HG02970 (cell line): ENCODE measurements around the gene MXI1.
"Not testable (repeated sequence)": the region's sequence is repeated elsewhere in the genome, so short reads cannot be mapped to it uniquely, and the experiment has no call there.

Source experiments
- ATAC-seq: cut with Tn5 transposase; IDR thresholded peaks from one replicate; pipeline ENCODE4 v1.9.1; 2021; ENCODE audit warnings: mild to moderate bottlenecking, moderate library complexity, moderate number of reproducible peaks; ENCODE audit not compliant: unreplicated experiment, low FRiP score

The MXI1 gene

DNA sequence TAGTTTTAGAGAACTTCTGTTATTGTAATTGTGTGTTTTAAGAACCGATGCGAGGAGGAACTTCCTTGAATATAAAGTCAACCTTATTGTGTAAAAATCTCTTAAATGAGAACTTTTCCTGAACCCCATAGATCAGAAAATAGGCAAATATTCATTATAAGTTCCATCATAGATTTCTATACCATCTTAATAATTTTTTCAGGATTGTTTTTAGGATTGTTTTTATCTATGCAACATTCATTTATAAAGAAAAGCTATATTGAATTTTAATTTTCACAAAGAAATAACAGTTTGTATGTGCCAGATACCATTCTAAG, 99.0 kb downstream of the MXI1 start:
- no peak for ATAC-seq

DNA sequence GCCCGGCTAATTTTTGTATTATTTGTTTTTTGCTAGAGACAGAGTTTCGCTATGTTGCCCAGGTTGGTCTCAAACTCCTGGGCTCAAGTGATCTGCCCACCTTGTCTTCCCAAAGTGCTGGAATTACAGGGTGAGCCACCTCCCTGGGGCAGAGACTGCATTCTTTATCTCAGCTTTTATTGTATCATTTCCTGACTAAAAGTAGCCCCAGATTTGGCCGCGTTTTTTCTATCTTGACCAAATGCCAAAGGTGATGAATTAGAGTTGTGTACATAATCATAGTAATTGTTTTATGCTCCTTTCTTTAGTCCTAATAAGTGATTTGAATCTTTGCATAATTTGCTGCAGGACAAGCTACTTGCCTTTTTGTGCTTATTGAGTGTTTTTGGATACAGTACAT, 100.4 kb downstream of the MXI1 start:
- no peak for ATAC-seq

DNA sequence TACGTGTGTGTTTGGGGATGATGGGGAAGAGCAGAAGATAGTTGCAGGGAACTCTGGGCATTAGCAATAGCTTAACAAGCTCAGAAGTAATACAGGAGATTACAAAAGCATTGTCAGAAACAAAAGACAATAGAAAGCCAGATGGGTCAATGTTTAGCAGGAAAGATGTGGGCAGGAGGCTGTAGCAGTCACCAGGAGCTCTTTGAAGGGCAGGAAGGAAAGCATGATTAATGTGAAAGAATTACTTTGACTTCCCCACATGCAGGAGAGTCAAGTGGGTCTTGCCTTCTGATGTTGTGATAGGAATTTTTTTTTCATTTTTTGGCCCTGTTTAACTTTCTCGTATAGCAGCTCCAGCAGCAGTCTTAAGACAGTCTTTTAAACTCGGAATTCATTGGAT, 103.3 kb downstream of the MXI1 start:
- ATAC-seq, result no peak

DNA sequence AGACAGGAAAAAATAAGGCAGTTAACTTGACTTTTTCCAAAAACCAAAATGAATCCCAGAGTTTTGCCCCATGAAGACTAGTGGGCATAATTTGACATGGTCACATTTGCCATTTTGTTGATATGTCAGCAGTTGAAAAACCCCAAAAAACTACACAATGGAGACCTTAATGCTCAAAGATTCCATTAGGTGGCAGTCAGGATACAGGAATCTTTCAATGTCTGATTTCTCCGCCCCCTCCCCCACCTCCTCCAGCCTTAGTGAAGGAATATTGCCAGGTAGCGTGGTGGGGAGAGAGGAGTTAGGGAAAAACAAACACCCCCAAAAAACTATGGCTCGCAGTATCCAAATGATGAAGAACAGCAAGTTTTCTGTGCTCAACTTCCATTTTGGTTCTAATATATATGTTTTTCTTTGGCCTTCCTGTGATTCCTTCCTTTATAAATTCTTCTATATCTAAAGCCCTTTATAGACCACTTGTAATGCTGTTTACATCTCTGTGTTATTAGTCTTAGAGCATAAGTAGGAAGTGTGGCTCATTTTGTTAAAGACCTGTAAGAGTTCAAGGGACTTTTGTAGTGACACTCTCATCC, 104.0 kb downstream of the MXI1 start:
- no peak for ATAC-seq

DNA sequence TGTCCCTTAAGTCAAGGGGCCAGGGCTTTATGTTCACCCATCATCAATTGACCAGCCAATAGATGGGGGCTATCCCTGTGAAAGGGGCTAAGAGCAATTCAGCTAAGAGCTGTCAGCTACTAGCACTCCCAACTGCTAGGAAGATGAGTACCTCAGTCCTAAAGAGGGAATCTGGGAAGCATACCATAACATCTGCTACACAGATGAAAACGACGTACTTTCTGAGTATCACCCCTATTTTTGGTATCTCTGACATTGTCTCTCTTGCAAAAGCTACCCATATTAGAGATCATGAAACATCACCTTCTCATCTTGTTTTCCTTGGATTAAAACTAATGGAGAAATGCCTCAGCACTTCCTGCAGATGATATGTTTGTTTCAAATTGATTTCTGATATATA, 104.8 kb downstream of the MXI1 start:
- no peak for ATAC-seq

DNA sequence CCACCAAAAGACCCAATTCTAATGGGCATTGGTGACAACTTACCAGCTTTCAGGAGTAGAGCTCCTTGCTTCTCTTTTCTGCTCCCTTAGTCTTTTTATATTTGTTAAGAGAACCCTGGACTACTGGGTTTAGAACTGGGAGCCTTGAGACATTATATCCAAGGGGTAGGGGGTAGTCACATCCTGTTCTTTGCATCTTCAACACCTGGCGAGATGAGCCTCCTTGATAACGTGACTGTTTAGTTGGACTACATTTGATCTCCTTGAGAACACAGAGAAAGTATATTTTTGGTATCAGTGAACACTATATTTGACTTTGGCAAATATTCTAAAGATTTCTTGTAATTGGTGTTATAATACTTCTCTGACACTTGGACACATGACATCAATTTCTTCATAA, 106.3 kb downstream of the MXI1 start:
- no peak for ATAC-seq

DNA sequence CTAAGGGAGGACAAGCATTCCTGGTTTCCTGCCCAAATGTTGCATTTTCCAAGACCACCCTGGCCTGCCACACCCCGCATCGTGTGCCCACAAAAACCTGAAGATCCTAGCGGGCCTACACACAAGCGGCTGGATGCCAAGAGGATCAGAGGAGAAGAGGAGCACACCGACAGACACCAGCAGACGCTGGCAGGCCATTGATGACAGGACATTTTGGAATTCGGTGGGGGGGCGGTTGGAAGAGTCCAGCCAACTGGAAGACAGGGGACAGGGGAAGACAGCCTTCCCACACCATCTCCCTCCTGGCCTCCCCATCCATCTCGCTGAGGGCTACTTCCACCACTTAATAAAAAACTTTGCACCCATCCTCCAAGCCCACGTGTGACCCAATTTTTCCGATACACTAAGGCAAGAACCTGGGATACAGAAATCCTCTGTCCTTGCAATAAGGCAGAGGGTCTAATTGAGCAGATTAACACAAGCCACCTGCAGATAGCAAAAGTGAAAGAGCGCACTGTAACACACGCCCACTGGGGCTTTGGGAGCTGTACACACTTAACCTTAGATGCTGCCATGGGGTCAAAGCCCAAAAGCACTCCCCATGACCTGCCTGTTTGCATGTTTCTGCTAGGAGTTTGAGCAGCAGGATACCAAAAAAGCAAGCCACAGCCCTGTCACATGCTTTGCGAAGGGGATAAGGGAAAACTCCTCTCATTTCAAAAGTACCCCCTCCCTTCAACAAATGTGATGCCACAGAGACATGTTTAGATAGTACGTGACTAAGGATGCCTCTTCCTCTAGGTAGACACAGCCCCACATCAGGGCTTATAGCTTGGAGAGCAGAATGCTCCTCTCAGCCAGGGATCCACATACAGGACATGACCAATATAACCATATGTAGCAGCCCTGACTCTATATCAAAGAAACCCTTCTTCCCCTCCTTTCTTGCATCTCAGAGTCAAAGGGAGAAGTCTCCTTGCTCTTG, 110.8 kb downstream of the MXI1 start:
- no peak for ATAC-seq

DNA sequence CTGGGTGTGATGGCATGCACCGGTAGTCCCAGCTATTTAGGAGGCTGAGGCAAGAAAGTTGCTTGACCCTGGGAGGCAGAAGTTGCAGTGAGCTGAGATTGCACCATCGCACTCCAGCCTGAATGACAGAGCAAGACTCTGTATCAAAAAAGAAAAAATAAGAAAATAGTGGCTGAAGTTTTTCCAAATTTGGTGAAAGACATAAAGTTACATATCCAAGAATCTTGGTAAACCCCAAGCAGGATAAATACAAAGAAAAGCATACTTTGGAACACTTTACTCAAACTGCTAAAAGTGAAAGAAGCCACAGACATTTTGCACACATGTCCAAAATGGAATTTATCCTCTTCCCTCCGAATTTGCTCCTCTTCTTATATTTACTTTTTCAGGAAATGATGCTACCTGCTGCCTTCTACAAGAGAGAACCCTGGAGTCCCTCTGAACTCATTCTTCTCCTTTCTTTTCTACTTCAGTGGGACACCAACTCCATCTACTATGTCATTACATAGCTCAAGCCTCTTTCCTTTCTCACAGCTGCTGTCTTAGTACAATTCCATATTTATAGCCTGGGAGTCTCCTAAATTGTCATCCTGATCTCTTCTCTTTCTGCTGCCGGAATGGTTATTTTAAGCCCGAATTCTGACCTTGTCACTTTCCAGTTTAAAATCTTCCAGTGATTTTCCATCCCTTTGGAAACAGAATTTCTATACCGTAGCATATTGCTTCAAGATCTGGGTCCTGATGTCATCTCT, 114.6 kb downstream of the MXI1 start:
- no peak for ATAC-seq

DNA sequence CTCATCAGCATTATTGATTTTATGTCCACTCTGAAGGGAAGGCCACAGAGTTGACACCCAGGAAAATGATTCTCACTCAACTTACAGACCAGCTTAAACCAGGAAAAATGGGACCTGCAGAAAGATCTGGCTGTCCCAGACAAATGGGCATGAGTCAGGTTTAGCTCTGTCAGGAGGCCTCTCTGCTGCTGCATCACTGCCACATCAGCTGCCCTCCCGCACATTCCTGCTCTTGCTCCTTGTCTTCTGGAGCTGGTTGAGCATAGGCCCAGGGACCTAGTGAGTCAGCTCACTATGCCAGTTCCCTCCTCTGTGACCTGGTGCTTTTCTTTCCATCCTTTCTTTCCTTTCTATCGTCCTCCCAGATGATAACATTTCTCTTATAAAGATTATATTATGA, 116.1 kb downstream of the MXI1 start:
- no peak for ATAC-seq

DNA sequence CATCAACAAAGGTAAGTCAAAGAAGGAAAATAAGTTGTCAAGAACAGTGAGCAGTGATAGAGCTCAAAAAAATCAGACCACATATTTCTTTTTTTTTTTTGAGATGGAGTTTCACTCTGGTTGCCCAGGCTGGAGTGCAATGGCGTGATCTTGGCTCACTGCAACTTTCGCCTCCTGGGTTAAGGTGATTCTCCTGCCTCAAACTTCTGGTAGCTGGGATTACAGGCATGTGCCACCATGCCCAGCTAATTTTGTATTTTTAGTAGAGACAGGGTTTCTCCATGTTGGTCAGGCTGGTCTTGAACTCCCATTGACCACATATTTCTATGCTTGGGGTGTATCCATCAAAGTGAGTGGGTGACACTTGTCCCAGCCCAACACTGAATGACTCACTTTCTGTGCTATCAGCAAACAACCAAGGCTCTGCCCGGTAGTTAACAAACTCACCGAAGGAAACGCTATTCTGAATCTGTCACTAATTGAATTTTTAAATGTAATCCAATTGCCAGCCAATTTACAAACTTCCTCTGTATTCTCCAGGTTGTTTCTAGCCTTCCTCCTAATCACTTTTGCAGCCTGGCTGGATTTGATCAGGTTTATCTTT, 116.9 kb downstream of the MXI1 start:
- ATAC-seq, result no peak

DNA sequence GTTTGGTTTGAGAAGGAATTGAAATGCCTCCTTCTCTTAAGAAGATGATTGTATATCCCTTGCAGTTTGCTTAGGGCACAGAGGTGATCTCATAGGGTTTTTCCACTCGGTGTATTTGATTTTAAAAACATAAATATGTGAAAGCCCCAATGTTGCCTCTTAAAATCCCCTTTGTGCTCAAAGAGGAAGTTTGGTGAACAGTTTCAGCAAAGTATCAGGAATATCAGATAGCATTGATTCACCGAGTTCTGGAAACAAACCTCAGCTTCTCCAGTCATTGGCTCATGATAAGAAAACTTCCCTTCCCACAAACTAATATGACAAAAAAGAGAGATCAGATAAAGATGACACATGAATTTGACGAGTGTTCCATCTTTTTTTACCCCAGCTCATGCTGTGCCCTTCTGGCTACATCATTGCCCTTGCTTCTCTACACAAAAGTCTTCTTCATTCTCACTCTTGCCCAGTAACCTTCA, 117.4 kb downstream of the MXI1 start:
- no peak for ATAC-seq

DNA sequence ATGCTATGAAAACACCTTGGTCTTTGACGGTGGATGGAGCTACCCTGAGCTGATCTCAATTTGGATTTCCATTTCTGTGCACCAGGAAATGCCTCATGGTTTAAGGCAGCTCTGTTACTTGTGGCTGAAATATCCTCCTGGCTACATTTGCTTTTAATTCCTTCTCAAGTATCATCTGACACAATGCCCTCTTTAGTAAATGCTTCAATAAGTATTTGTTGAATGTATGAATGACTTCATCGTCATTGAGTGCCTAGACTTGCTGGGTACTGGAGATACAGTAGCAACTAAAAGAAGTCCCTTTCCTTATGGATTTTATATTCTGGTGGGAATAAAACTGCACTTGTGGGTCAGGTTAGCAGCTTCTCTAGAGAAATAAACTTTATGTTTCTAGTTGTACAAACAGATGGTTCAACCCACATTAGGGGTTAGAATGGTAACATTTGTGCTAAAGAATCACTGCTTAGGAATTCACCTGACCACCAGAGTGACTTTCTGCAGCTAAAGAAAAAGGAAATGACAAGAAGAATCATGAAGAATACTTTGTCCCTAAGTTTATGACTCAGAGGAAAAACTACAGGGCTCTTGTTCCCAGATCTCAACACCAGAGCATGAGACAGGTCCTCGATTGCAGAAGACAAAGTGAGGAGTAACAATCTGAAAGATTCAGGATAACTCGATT, 119.1 kb downstream of the MXI1 start:
- ATAC-seq, result no peak

DNA sequence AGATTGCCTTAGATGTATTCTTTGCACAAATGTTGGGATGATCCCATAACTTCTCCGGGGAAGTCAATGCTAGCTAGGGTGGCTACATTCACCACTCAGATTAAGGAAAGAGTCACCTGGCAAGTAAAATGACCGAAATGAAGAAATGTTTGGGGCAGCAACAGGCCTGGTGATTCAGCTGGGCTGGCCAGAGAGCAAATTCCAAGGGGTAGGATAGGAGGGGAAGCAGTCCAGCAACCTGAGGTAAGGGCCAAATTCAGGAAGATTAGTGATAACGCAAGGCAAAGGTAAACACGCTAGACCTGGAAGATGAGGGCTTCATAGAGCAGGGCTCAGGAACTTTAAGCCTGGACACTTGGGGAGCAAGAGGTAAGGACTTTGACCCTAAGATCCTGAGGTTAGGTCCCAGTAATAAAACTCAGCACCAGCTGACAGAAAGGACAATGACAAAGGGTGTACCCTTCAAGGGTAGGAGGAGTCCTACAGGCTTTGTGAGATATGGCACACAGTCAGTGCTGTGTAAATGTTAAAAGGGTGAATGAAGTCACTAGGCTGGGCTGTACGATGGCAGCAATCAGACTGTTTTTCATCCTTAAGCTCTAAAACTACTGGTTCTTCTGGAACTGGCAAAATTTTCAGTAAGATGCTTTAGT, 120.0 kb downstream of the MXI1 start:
- no peak for ATAC-seq

DNA sequence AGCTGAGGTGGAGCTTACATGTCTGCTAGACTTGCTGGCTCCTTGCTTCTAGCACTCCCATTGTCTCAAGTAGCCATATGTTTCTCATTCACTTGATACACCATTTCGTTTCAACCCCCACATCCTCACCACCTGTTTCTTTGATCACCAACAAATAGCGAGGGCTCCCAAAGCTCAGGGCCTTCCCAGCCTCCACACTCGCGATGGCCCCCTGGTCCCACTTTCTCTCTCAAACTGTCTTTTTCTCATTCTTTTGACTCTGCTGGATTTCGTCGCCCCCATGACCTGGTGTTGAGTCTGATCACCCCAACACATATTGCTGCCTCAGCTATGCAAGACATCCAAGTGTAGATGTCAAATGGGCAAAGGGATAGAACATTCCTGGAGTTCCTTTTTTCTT, 123.3 kb downstream of the MXI1 start:
- ATAC-seq, result no peak

DNA sequence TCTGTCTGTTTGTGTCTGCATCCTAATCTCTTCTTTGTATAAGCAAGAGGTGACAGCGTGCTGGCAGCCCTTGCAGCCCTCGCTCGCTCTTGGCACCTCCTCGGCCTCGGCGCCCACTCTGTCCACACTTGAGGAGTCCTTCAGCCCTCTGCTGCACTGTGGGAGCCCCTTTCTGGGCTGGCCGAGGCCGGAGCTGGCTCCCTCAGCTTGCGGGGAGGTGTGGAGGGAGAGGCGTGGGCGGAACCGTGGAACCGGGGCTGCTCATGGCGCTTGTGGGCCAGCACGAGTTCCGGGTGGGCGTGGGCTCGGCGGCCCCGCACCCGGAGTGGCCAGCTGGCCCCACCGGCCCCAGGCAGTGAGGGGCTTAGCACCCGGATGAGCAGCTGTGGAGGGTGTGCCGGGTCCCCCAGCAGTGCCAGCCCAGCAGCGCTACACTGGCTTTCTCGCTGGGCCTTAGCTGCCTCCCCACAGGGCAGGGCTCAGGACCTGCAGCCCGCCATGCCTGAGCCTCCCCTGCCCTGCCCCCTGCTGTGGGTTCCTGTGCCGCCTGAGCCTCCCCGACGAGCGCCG, 123.9 kb downstream of the MXI1 start:
- ATAC-seq, result not testable (repeated sequence)

DNA sequence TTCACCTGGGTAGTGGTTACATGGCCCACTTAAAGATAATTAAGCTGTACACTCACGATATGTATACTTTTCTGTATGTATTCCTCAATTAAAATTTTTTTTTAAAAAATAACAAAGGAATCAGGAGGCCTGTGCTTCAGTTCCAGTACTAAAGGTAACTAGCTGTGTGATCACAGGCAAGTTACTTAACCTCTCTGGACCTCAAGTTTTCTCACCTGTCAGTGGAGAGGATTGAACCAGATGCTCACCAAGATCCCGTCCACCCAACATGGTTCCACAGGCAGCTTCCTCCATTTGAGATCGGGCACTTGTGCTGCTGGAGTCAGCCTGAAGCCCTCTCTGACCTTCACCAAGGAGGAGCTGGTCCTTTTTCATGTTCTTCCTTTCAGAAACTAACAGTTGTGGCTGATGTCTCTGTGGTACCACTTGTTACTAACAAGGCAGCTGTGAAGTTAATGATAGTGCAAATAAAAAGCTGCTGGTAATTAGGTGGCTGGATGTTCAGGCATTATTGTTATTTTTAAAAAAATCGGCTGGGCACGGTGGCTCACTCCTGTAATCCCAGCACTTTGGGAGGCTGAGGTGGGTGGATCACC, 126.8 kb downstream of the MXI1 start:
- ATAC-seq, result no peak

DNA sequence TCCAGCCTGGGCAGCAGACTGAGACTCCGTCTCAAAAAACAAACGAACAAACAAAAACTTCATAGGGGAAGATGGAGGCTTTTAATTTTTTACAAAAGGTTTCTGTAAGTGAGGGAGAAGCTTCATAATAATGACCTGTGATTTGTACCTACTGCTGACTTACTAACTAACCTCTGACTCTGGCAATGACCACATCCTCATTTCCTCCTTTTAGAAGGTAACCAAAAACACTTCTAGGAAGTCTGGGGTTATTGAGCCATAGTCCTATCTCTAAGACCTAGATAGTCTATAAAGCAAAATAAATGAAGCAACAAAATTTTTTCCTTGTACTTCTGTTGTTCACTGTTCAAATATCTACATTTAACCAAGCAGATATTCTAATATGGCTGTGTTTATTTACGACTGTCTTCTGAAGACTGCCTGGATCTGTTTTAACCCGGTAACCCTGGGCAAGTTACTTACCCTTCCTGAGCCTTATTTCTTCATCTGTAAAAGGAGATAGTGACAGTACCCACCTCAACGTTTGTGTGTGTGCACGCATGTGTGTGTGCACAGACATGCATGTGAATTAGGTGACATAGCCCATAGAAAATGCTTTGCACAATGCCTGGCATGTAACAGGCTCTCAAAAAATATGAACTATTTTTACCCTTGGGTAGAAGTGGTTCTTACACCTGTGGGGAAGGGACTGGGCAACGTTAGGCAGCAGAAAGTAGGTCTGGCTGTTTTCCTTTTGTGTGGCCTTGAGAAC, 128.1 kb downstream of the MXI1 start:
- no peak for ATAC-seq

DNA sequence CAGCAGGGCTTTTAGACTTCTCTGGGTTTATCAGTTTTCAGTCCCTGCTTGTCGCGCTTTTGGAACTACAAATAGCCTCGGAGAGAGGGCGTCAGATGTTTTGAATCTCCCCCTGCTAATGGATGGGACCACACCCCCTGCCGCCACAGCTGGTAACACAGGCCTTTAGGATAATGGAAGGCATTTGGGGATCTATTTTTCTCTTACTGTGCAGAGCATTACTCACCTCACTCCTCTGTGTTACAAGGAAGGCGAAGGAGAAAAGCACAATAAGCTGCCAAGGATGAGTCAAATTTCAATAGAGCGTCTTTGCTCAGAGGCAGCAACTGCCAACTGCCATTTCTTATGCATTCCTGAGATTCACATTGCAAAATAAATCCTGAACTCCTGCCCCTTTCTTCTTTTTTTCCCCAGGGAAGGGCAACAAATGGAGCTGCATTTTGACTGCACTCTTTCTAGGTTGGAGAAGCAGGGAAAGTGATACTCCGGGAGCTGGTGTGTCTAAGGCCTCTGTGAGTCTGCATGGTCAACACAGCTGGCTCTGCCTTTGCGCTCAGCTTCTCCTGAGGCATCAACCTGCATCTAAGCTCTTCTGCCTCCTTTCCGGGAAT, 128.8 kb downstream of the MXI1 start:
- no peak for ATAC-seq
